ENCODE data around the gene ERLIN1. TPM values are rescaled to one million over a fixed set of nuclear protein-coding genes. Genes with fewer than 3 reads are reported as not detected.
"Not testable (repeated sequence)": the region's sequence is repeated elsewhere in the genome, so short reads cannot be mapped to it uniquely, and the experiment has no call there.

ERLIN1 gene
- total RNA-seq, 1 donor from 2014 or later, result 35.7 TPM

DNA sequence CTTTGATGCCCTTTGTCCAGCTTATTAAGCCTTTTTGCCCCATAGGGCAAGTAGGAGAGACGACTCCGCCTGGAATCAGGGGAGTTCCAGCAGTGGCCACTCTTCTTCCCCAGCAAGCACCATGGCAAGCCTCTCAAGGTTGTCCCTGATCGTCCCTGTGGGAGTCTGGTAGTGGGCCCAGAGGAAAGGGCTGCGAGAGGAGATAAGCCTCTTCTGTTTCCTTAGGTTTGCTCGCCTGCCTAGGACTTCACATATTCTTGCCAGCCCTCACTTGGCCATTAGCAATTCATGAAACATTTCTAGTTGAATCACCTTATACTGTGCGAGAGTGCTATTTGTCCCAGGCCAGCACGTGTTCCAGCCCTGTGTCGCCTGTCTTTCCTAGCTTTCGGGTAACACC, 56.4 kb downstream of the ERLIN1 start:
- no peak overlapping the region for H3K27ac ChIP-seq
- H3K27ac Mint-ChIP-seq, result no peak overlapping the region
- no peaks in the 10 kb centered on the region for H3K9me3 ChIP-seq (ENCODE audit: low read depth)
- TF ChIP-seq, protein P1, sequence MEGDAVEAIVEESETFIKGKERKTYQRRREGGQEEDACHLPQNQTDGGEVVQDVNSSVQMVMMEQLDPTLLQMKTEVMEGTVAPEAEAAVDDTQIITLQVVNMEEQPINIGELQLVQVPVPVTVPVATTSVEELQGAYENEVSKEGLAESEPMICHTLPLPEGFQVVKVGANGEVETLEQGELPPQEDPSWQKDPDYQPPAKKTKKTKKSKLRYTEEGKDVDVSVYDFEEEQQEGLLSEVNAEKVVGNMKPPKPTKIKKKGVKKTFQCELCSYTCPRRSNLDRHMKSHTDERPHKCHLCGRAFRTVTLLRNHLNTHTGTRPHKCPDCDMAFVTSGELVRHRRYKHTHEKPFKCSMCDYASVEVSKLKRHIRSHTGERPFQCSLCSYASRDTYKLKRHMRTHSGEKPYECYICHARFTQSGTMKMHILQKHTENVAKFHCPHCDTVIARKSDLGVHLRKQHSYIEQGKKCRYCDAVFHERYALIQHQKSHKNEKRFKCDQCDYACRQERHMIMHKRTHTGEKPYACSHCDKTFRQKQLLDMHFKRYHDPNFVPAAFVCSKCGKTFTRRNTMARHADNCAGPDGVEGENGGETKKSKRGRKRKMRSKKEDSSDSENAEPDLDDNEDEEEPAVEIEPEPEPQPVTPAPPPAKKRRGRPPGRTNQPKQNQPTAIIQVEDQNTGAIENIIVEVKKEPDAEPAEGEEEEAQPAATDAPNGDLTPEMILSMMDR (IDR thresholded peaks at IDR 0.05), result no peak
- no peak for TF ChIP-seq EZH2 (IDR thresholded peaks at IDR 0.05)
- H3K4me1 Mint-ChIP-seq, result peaks cover 4% of the 10 kb centered on the region
- peaks cover 2% of the 10 kb centered on the region for H3K27me3 Mint-ChIP-seq (ENCODE audit: insufficient read depth, low read depth)
- H3K36me3 ChIP-seq, result no peaks in the 10 kb centered on the region
- no peaks in the 10 kb centered on the region for H3K36me3 Mint-ChIP-seq
- no peak for DNase-seq (ENCODE audit: low spot score)
- peaks cover 5% of the 10 kb centered on the region for H3F3A ChIP-seq (ENCODE audit: low read depth)
- no peaks in the 10 kb centered on the region for H3K4me1 ChIP-seq
- H3K4me3 Mint-ChIP-seq, result no peak overlapping the region
- H3K4me3 ChIP-seq, result no peak overlapping the region
- H2AFZ ChIP-seq (replicated peaks), result peak overlapping the region; percentile 27
- H4K20me1 ChIP-seq (ENCODE audit: low read depth), result no peaks in the 10 kb centered on the region
- H3K4me2 ChIP-seq, result no peak overlapping the region
- H3K9ac ChIP-seq, result no peak overlapping the region
- no peaks in the 10 kb centered on the region for H3K27me3 ChIP-seq
- H3K9me3 Mint-ChIP-seq, result no peaks in the 10 kb centered on the region
- H3K79me2 ChIP-seq (ENCODE audit: low read depth), result no peaks in the 10 kb centered on the region

DNA sequence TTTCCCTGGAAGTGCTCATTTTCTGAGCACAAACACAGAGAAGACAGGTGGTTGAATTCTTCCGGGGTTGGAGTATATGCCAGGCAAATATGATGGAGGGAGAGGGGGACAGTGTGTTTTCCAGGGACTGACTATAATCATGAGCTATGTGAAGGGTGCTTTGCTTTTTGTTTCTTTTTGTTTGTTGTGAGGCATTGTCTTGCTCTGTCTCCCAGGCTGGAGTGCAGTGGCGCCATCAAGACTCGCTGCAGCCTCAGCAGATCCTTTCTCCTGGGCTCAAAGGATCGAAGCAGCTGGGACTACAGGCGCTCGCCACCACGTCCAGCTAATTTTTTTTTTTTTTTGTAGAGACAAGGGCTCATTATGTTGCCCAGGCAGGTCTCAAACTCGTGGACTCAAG, 56.9 kb downstream of the ERLIN1 start:
- Histone ChIP-seq H4K20me1 (ENCODE audit: low read depth) (no peaks in the 10 kb centered on the region), H3K27ac (no peak overlapping the region), H3K9ac (no peak overlapping the region), H3K4me1 (no peaks in the 10 kb centered on the region), H3K27me3 (no peaks in the 10 kb centered on the region), H3F3A (ENCODE audit: low read depth) (peaks cover 5% of the 10 kb centered on the region), H3K4me2 (no peak overlapping the region), H3K36me3 (no peaks in the 10 kb centered on the region), H2AFZ (replicated peaks) (peak overlapping the region; percentile 27), H3K4me3 (no peak overlapping the region), H3K9me3 (ENCODE audit: low read depth) (no peaks in the 10 kb centered on the region), H3K79me2 (ENCODE audit: low read depth) (no peaks in the 10 kb centered on the region)
- Mint-ChIP-seq H3K4me1 (peaks cover 4% of the 10 kb centered on the region), H3K36me3 (no peaks in the 10 kb centered on the region), H3K9me3 (no peaks in the 10 kb centered on the region), H3K27ac (no peak overlapping the region), H3K27me3 (ENCODE audit: insufficient read depth, low read depth) (peaks cover 2% of the 10 kb centered on the region), H3K4me3 (no peak overlapping the region)
- DNase-seq (ENCODE audit: low spot score), result peak; percentile 26
- TF ChIP-seq EZH2 (IDR thresholded peaks at IDR 0.05) (no peak), EZH2phosphoT487 (IDR thresholded peaks at IDR 0.05) (no peak)
- TF ChIP-seq, protein P1 (IDR thresholded peaks at IDR 0.05), result no peak

DNA sequence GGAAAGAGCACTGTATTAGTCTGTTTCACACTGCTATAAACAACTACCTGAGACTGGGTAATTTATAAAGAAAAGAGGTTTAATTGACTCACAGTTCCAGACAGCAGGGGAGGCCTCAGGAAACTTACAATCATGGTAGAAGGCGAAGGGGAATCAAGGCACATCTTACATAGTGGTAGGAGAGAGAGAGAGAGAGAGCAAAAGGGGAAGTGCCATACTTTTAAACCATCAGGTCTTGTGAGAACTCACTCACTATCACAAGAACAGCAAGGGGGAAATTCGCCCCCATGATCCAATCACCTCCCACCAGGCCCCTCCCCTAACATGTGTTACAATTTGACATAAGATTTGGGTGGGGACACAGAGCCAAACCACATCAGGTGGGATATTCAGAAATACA, 60.5 kb downstream of the ERLIN1 start:
- H3K4me1 ChIP-seq; H3K36me3 ChIP-seq; H3K27me3 Mint-ChIP-seq (ENCODE audit: insufficient read depth, low read depth); H4K20me1 ChIP-seq (ENCODE audit: low read depth); H3F3A ChIP-seq (ENCODE audit: low read depth); H3K4me3 Mint-ChIP-seq; H3K4me1 Mint-ChIP-seq; H3K9me3 Mint-ChIP-seq; H3K36me3 Mint-ChIP-seq; DNase-seq (ENCODE audit: low spot score); H3K27me3 ChIP-seq; H2AFZ ChIP-seq (replicated peaks); H3K27ac Mint-ChIP-seq; H3K4me2 ChIP-seq; H3K79me2 ChIP-seq (ENCODE audit: low read depth); H3K27ac ChIP-seq; H3K9me3 ChIP-seq (ENCODE audit: low read depth); H3K9ac ChIP-seq; H3K4me3 ChIP-seq: not testable (repeated sequence)

DNA sequence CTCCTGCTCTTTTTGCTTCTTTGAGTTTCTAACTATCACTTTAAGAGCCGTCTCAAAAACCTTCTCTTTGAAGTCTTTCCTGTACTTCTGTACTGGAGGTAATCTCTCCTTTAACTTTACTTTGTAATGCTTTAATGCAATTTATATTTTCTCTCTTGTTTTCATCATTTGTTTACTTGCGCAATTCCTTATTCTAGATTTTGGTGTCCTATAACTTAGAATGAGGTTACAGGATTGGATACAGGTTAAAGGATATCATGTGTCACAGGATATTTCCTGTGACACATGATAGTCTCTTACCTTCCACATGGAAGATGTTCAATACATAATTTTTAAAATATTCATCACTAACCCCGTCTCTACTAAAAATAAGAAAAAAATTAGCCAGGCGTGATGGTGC, 61.7 kb downstream of the ERLIN1 start:
- Mint-ChIP-seq H3K4me3 (no peak overlapping the region), H3K9me3 (no peaks in the 10 kb centered on the region), H3K36me3 (no peaks in the 10 kb centered on the region), H3K27me3 (ENCODE audit: insufficient read depth, low read depth) (peaks cover 5% of the 10 kb centered on the region), H3K27ac (no peak overlapping the region), H3K4me1 (peaks cover 4% of the 10 kb centered on the region)
- H3K4me2 ChIP-seq, result no peak overlapping the region
- H3K4me1 ChIP-seq, result no peaks in the 10 kb centered on the region
- TF ChIP-seq EZH2phosphoT487 (IDR thresholded peaks at IDR 0.05) (no peak), EZH2 (IDR thresholded peaks at IDR 0.05) (no peak)
- TF ChIP-seq, protein P1 (IDR thresholded peaks at IDR 0.05), result no peak
- no peak overlapping the region for H3K9ac ChIP-seq
- peak overlapping the region; percentile 26 for H2AFZ ChIP-seq (replicated peaks)
- no peaks in the 10 kb centered on the region for H3K79me2 ChIP-seq (ENCODE audit: low read depth)
- no peak for DNase-seq (ENCODE audit: low spot score)
- no peak overlapping the region for H3K4me3 ChIP-seq
- H3F3A ChIP-seq (ENCODE audit: low read depth), result no peaks in the 10 kb centered on the region
- no peaks in the 10 kb centered on the region for H3K9me3 ChIP-seq (ENCODE audit: low read depth)
- H3K36me3 ChIP-seq, result no peaks in the 10 kb centered on the region
- no peaks in the 10 kb centered on the region for H4K20me1 ChIP-seq (ENCODE audit: low read depth)
- no peaks in the 10 kb centered on the region for H3K27me3 ChIP-seq
- no peak overlapping the region for H3K27ac ChIP-seq

All from neural progenitor cell (in vitro differentiated cells).